K562 (cell line): ENCODE results near the gene BANK1.

Experiments
- ETS2 ChIP-seq: IDR thresholded peaks from 2 replicates; pipeline ENCODE4 v1.6.1; 2016; ENCODE audit warnings: borderline replicate concordance, missing genetic modification characterization, mild to moderate bottlenecking, moderate library complexity, missing compliant biosample characterization; ENCODE audit not compliant: poor library complexity, severe bottlenecking
- GABPB2 ChIP-seq: fragments of 250-450 bp; sonication (Bioruptor Pico); conservative IDR thresholded peaks from 2 replicates; pipeline ENCODE4 v1.5.1; 2021; ENCODE audit warnings: mild to moderate bottlenecking
- MAZ ChIP-seq, 2 experiments: fragments of 450-650 bp in 1 of 2; sonication (generic) in 1 of 2; formaldehyde crosslinking; IDR thresholded peaks in 1 of 2; conservative IDR thresholded peaks in 1 of 2; 2 replicates each; pipeline versions ENCODE4 v1.4.0 to v1.5.0; 2020; ENCODE audit warnings: mild to moderate bottlenecking in 1 of 2, missing genetic modification reagents in 1 of 2
- POLR2AphosphoS5 ChIP-seq: IDR thresholded peaks from 2 replicates; pipeline ENCODE4 v1.6.1; 2011; ENCODE audit warnings: mild to moderate bottlenecking, low read depth, low read length, moderate library complexity; ENCODE audit not compliant: control insufficient read depth, insufficient read depth
- SNIP1 ChIP-seq: fragments of 450-650 bp; IDR thresholded peaks from 2 replicates; pipeline ENCODE4 v1.7.1; 2017; ENCODE audit warnings: low read depth, mild to moderate bottlenecking
- TEAD4 ChIP-seq, 2 experiments: sonication (generic) in 1 of 2; formaldehyde crosslinking in 1 of 2; IDR thresholded peaks; 2 replicates each; pipeline versions ENCODE4 v1.6.1 to v1.8.0; 2012 to 2022; ENCODE audit warnings: borderline replicate concordance in 1 of 2, inconsistent platforms in 1 of 2, low read length in 1 of 2, mild to moderate bottlenecking in 1 of 2, missing genetic modification reagents in 1 of 2
- UBTF ChIP-seq, 2 experiments: IDR thresholded peaks; 2 replicates each; pipeline ENCODE4 v1.6.1; 2012; ENCODE audit warnings: improper control_type of control experiment in 2 of 2, low read depth in 2 of 2, low read length in 2 of 2, borderline replicate concordance in 1 of 2
- ZNF175 ChIP-seq: fragments of 200-800 bp; sonication (Bioruptor generic); IDR thresholded peaks from 2 replicates; pipeline ENCODE4 v1.6.1; 2016; ENCODE audit warnings: low read depth, mild to moderate bottlenecking, missing genetic modification characterization, missing compliant biosample characterization
- ZNF668 ChIP-seq: fragments of 250-450 bp; sonication (Bioruptor Pico); IDR thresholded peaks from 2 replicates; pipeline ENCODE4 v1.8.0; 2022; ENCODE audit warnings: mild to moderate bottlenecking, inconsistent platforms
- ZNF707 ChIP-seq: fragments of 250-450 bp; sonication (Bioruptor Pico); conservative IDR thresholded peaks from 2 replicates; pipeline ENCODE4 v1.8.0; 2022; ENCODE audit warnings: inconsistent platforms, mild to moderate bottlenecking, moderate library complexity

GRCh38 chr4:101931619-101932018 is 141.1 kb downstream of the BANK1 start:
- TF ChIP-seq GABPB2 (no peak), ZNF668 (CRISPR knock-in tag) (no peak), TEAD4 (IDR thresholded peaks at IDR 0.05; ENCODE audit: low read length) (no peak), TEAD4 (CRISPR knock-in tag; IDR thresholded peaks at IDR 0.05; ENCODE audit: borderline replicate concordance) (no peak), MAZ (CRISPR knock-in tag; conservative IDR thresholded peaks at IDR 0.05 in 1 of 2, IDR thresholded peaks at IDR 0.05 in 1 of 2) (no peak), POLR2AphosphoS5 (no peak), ZNF707 (no peak), ETS2 (tag) (no peak), ZNF175 (no peak), SNIP1 (no peak), UBTF (IDR thresholded peaks at IDR 0.05; ENCODE audit: borderline replicate concordance in 1 of 2, low read depth in 2 of 2, low read length in 2 of 2) (no peak)
